Transverse colon (tissue), 4 donors: ENCODE data around the gene TUBA8. TPM values are rescaled to one million over a fixed set of nuclear protein-coding genes. Genes with fewer than 3 reads are reported as not detected.
"Not testable (repeated sequence)": the region's sequence is repeated elsewhere in the genome, so short reads cannot be mapped to it uniquely, and the experiment has no call there.

ENCODE experiments used
- DNase-seq: peaks from one replicate; pipeline ENCODE4 v3.0.0-alpha.2; 2019
- H3K27ac ChIP-seq, 4 donors: fragments of 200-600 bp; sonication (generic); 2 replicates each; pipeline ENCODE4 v1.5.1; 2016 to 2018; ENCODE audit warnings: inconsistent platforms in 4 of 4
- H3K27me3 ChIP-seq: fragments of 200-600 bp; sonication (generic); 2 replicates; pipeline ENCODE4 v1.5.1; 2017; ENCODE audit warnings: inconsistent platforms
- H3K36me3 ChIP-seq, 4 donors: fragments of 200-600 bp; sonication (generic); 2 replicates each; pipeline ENCODE4 v1.5.1; 2017 to 2019; ENCODE audit warnings: inconsistent platforms in 4 of 4
- H3K4me1 ChIP-seq, 4 donors: fragments of 200-600 bp; sonication (generic); 2 replicates each; pipeline ENCODE4 v1.5.1; 2017 to 2020; ENCODE audit warnings: inconsistent platforms in 4 of 4
- H3K4me3 ChIP-seq, 4 donors: fragments of 200-600 bp; sonication (generic); 1 replicate in 1 of 4; 2 replicates in 3 of 4; pipeline versions ENCODE4 v1.5.1 to v1.6.1; 2017 to 2019; ENCODE audit warnings: inconsistent platforms in 4 of 4
- H3K9me3 ChIP-seq, 2 donors: fragments of 200-600 bp; sonication (generic); 2 replicates each; pipeline ENCODE4 v1.5.1; 2017 to 2019; ENCODE audit warnings: inconsistent platforms in 2 of 2
- EP300 ChIP-seq: sonication (generic); formaldehyde crosslinking; IDR thresholded peaks from one replicate; pipeline ENCODE4 v1.6.1; 2017; ENCODE audit warnings: antibody characterized with exemption, low read depth
- POLR2A ChIP-seq: fragments of 450-650 bp; IDR thresholded peaks from one replicate; pipeline ENCODE4 v1.6.1; 2016; ENCODE audit warnings: antibody characterized with exemption, mild to moderate bottlenecking, moderate library complexity
- POLR2AphosphoS5 ChIP-seq, 3 donors: sonication (generic); formaldehyde crosslinking; IDR thresholded peaks; one replicate each; pipeline ENCODE4 v1.6.1; 2016; ENCODE audit warnings: antibody characterized with exemption in 3 of 3
- WGBS, 2 donors: methylation state at CpG; one replicate each; pipeline ENCODE4 v1.1.5; 2018; ENCODE audit warnings: low coverage in 1 of 2; 5-methylcytosine and 5-hydroxymethylcytosine counted together
- in situ Hi-C, 4 donors: fragments of 200-750 bp; cut with MboI; loops; one replicate each; pipeline versions ENCODE4 v1.15.0 to v1.15.1; 2017; ENCODE audit warnings: low sequenced_read_pairs in 3 of 4, low pct_ligation_motif_present in 1 of 4, low pct_unique_long_range_greater_than_20kb in 1 of 4
- intact Hi-C: fragments of 100-400 bp; cut with DNase I; formaldehyde crosslinking; loops from one replicate; pipeline ENCODE4 v1.15.1; 2023; ENCODE audit warnings: low total_unique reads
- total RNA-seq, 4 donors: library from RNA; depleted of rRNA; stranded (reverse); fragments of >200 nt; gene quantifications; one replicate each; pipeline ENCODE4 v1.1.0, GENCODE V29; 2016
- TF ChIP-seq, protein P1 (sequence below), 5 experiments: fragments of 200-600 bp in 3 of 5; fragments of 450-650 bp in 2 of 5; sonication (generic) in 3 of 5; IDR thresholded peaks; 1 replicate in 2 of 5; 2 replicates in 3 of 5; pipeline ENCODE4 v1.5.1; 2016 to 2017; ENCODE audit warnings: antibody characterized with exemption in 5 of 5, inconsistent platforms in 3 of 5, mild to moderate bottlenecking in 2 of 5, moderate library complexity in 1 of 5

The TUBA8 gene
- total RNA-seq, 4 donors from 2014 or later: 1.4 to 3.0 (median 2.0) TPM; not detected in 1

DNA sequence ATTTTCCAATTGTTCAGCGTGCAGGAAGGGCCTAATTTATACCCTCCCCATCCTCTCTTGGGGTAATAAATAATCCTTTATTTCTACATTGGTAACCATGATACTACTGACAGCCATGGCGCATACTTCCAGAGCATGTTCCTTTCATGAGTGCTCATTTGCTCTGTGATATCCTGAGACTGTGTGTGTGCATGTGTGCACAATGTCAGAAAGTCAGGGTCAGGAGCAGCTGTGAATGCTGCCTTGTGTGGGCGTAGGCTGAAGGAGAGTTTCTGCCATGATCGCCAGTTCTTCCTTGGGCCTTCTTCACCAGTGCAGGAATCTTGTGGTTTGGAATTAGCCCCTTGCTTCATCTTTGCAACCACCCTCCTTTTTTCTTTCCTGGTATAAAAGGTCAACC is 10.2 kb downstream of the TUBA8 start:
- H3K4me3 ChIP-seq: no peak overlapping the region
- H3K27ac ChIP-seq: no peak overlapping the region
- DNase-seq: no peak
- intact Hi-C loops: no loop called here
- H3K9me3 ChIP-seq: no peaks in the 10 kb centered on the region
- H3K36me3 ChIP-seq: no peaks in the 10 kb centered on the region
- 96% methylated on average over 4 of the region's 4 CpGs; no CpG with 5 or more reads in 1 of the 2 donors for WGBS, 2 donors
- no peaks in the 10 kb centered on the region for H3K4me1 ChIP-seq
- in situ Hi-C loops: no loop called here
- H3K27me3 ChIP-seq: no peaks in the 10 kb centered on the region
- TF ChIP-seq EP300 (no peak), POLR2A (no peak), POLR2AphosphoS5 (IDR thresholded peaks at IDR 0.05) (no peak)
- TF ChIP-seq, protein P1, sequence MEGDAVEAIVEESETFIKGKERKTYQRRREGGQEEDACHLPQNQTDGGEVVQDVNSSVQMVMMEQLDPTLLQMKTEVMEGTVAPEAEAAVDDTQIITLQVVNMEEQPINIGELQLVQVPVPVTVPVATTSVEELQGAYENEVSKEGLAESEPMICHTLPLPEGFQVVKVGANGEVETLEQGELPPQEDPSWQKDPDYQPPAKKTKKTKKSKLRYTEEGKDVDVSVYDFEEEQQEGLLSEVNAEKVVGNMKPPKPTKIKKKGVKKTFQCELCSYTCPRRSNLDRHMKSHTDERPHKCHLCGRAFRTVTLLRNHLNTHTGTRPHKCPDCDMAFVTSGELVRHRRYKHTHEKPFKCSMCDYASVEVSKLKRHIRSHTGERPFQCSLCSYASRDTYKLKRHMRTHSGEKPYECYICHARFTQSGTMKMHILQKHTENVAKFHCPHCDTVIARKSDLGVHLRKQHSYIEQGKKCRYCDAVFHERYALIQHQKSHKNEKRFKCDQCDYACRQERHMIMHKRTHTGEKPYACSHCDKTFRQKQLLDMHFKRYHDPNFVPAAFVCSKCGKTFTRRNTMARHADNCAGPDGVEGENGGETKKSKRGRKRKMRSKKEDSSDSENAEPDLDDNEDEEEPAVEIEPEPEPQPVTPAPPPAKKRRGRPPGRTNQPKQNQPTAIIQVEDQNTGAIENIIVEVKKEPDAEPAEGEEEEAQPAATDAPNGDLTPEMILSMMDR (IDR thresholded peaks at IDR 0.05): no peak

DNA sequence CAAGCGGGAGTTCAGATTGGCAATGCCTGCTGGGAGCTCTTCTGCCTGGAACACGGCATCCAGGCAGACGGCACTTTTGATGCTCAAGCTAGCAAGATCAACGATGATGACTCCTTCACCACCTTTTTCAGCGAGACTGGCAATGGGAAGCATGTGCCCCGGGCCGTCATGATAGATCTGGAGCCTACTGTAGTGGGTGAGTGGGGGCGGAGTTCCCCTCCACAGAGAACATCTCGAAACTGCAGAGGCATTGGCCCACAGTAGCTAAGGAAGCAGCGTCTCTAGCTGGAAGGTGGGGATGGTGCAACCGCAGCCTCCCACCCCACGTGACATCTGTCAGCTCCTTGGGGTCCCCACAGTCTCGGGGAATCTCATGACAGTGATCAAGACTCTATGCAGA is 10.9 kb downstream of the TUBA8 start:
- TF ChIP-seq POLR2A: no peak
- Histone ChIP-seq H3K27me3 (no peaks in the 10 kb centered on the region), H3K27ac (no peak overlapping the region), H3K36me3 (no peaks in the 10 kb centered on the region), H3K4me1 (no peaks in the 10 kb centered on the region), H3K9me3 (no peaks in the 10 kb centered on the region), H3K4me3 (no peak overlapping the region)
- intact Hi-C loops: no loop called here
- in situ Hi-C loops: no loop called here
- WGBS, 2 donors: 95 to 100% methylated on average over 2 to 13 of the region's 13 CpGs
- DNase-seq: no peak

DNA sequence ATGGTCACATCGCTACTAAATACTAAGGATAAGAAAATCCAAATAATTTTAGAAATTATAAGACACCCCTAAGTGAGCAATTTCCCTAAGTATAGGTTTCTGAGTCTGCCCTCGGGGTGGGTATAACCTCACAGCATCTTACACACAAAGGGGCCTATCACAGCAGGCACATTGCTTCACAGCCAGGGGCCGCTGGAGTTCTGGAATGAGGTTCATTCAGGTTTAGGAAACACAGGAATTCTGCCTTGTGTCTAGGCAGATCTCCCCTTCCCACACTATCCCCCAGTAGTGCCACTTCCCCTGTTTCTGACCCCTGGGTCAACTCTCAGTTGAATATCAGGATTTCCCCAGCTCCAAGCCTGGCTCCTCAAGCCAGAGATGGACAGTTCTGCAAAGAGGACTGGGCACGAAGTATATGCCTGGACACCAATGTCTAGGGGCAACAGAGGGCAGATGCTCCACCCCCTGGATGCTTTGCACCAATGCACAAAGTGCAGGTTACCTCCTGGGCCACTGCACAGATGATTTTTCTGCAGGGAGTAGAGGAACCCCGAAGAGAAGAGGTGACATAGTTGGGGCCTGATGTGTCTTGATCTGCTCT is 11.4 kb downstream of the TUBA8 start:
- H3K4me1 ChIP-seq: no peaks in the 10 kb centered on the region

DNA sequence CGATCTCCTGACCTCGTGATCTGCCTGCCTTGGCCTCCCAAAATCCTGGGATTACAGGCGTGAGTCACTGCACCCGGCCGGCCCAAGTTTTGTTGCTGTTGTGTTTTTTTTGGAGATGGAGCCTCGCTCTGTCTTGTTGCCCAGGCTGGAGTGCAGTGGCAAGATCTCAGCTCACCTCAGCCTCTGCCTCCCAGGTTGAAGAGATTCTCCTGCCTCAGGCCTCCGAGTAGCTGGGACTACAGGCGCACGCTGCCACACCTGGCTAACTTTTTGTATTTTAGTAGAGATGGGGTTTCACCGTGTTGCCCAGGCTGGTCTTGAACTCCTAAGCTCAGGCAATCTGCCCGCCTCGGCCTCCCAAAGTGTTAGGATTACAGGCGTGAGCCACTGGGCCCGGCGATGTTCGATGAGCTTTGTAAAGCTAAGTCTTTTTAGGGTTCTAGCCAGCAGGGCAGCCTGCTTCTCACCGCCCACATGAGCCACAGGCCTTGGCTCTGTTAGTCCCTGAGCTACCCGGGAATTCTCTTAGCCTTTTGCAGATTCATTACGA is 12.9 kb downstream of the TUBA8 start:
- DNase-seq, in situ Hi-C loops, H3K4me3 ChIP-seq, H3K9me3 ChIP-seq, intact Hi-C loops, H3K36me3 ChIP-seq, H3K27me3 ChIP-seq, H3K27ac ChIP-seq, H3K4me1 ChIP-seq: not testable (repeated sequence)
- WGBS, 2 donors: 93% methylated on average over 19 of the region's 19 CpGs; no CpG with 5 or more reads in 1 of the 2 donors

More for the DNA sequence above, 11.4 kb downstream of the TUBA8 start:
- in situ Hi-C loops (no loop called here), intact Hi-C loops (no loop called here)
- Histone ChIP-seq H3K27me3 (no peaks in the 10 kb centered on the region), H3K4me3 (no peak overlapping the region), H3K9me3 (no peaks in the 10 kb centered on the region), H3K36me3 (no peaks in the 10 kb centered on the region), H3K27ac (no peak overlapping the region)
- TF ChIP-seq POLR2AphosphoS5 (IDR thresholded peaks at IDR 0.05) (no peak), EP300 (no peak), POLR2A (no peak)
- TF ChIP-seq, protein P1 (IDR thresholded peaks at IDR 0.05): no peak
- DNase-seq: no peak
- WGBS, 2 donors: 93% methylated on average over 5 of the region's 5 CpGs; no CpG with 5 or more reads in 1 of the 2 donors

DNA sequence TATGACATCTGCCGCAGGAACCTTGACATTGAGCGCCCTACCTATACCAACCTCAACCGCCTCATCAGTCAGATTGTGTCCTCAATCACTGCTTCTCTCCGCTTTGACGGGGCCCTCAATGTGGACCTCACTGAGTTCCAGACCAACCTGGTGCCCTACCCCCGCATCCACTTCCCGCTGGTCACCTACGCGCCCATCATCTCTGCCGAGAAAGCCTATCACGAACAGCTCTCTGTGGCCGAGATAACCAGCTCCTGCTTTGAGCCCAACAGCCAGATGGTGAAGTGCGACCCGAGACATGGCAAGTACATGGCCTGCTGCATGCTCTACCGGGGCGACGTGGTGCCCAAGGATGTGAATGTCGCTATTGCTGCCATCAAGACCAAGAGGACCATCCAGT is 16.0 kb downstream of the TUBA8 start:
- Histone ChIP-seq H3K9me3 (no peaks in the 10 kb centered on the region), H3K36me3 (no peaks in the 10 kb centered on the region), H3K4me3 (no peak overlapping the region), H3K27me3 (no peaks in the 10 kb centered on the region), H3K4me1 (no peaks in the 10 kb centered on the region), H3K27ac (no peak overlapping the region)
- in situ Hi-C loops: no loop called here
- TF ChIP-seq POLR2AphosphoS5 (IDR thresholded peaks at IDR 0.05) (no peak), POLR2A (no peak), EP300 (no peak)
- TF ChIP-seq, protein P1 (IDR thresholded peaks at IDR 0.05): no peak
- intact Hi-C loops: no loop called here
- 80 to 97% methylated on average over 1 to 18 of the region's 18 CpGs for WGBS, 2 donors
- no peak for DNase-seq
